ENCODE measurements around the gene NCOA4.
A peak's percentile ranks its signal among the peaks of the same experiment; 100 is the strongest.
"Not testable (repeated sequence)": the region's sequence is repeated elsewhere in the genome, so short reads cannot be mapped to it uniquely, and the experiment has no call there.

The NCOA4 gene

DNA sequence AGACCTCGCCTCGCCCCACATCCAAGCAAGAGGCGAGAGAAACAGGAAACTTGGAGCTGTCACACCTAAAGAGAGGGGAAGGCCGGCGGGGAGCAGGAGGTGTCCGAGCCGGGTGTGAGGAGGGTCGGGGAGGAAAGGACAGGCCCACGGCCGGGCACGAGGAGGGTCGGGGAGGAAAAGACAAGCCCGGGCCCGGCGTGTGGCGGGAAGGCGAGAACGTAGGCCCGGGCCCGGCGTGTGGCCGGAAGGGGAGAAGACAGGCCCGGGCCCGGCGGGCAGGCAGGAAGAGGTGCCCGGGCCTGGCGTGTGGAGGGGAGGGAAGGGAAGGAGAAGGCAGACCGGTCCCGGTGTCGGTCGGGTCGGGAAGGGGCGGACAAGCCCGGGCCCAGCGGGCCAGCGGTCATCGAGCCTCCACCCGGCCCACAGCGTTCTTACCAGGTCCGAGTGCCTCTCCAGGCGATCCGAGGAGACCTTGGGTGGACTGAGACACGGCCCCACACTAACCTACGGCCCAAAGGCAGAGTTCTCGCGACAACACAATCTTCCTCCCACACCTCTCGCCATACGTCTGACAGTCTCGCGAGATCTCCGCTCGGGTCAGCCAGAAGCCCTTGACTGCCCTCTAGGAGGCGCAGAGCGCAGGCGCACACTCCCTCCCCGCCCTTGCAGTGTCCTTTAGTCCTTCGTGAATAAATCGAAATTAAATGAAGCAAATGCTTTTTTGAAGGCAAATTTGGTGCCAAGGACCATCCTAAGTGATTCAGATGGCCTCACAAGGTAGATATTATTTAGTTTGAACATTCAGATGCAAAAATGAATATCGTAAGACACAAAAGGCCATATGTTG lies at the start of gene NCOA4:
Gene NCOA4, minus strand, starts transcription at position 533 of the 847 bp plus-strand sequence. CDS start 13,943 bp downstream, outside the sequence.
- peak; percentile 96 for DNase-seq

DNA sequence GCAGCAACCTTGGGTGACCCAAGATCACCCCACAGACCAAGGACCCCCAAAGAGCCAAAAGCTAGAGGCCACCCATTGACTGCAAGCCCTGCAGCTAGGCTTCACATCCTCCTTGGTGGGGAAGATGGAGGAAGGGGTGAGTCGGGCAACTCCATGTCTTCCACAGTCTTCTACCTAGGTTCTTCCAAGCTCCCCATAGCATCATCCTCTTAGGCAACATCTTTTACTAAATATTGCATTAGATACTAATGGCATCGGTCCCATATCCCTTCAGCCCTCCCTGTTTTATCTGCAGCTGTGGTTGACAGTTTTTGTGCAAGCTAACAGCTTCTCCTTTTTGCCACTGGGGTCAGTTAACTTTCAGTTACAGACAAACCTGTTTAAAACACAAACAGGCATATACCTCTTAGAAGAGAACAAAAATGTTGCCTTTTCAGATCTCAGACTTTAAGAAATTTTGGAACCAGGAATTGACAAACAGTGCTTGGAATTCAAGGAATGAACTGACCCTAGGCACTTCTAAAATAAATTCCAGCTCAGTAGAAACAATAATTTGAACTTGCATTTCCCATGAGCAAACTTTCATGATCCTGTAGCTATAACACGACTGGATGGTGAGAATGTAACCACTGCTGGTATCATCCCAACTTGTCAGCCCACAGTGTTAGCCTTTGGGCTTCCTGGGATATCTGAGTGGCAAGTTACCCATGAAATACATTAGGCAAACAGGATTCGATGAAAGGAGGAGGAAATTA lies 49.6 kb upstream of the NCOA4 start:
- DNase-seq: no peak

DNA sequence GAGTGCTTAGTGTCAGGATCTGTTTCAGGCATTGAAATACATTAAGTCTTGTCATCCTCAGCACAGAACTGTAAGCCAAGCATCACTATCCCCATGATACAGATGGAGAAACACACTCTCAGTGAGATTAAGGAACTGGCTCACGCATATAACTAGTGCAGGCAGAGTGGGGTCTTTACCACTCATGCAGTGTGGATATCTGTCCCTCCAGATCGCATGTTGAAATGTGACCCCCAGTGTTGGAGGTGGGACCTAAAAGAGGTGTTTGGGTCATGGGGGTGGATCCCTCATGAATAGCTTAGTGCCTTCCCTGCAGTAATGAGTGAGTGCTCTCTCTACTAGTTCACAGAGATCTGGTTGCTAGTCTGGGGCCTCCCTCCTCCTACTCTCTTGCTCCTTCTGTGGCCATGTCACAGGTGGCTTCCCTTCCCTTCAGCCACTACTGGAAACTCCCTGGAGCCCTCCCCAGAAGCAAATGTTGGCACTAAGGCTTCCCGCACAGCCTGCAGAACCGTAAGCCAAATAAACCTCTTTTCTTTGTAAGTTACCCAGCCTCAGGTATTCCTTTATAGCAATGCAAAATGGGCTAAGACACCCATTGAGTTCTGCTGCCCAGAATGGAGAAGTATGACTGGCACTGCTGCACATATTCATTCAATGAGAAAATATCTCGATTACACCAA lies 47.4 kb upstream of the NCOA4 start:
- DNase-seq: no peak

DNA sequence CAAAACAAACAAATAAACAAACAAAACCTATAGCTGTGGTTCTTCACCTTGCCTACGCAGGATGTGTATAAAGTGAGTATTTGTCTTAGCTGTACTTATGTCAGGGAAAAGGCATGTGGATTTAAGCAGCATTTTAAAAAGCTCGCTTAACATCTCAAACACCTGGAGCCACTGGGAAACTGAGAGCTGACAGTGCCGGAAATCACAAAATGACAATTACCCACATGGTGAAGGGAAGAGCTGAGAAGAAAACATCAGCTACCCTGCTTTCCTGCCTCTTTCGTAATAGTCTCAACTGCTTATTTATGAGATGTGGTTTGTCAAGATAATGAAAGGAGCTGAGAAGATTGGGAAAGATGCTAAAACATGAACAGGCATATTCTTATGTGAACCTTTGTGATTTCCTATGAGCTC lies 46.7 kb upstream of the NCOA4 start:
- no peak for DNase-seq

DNA sequence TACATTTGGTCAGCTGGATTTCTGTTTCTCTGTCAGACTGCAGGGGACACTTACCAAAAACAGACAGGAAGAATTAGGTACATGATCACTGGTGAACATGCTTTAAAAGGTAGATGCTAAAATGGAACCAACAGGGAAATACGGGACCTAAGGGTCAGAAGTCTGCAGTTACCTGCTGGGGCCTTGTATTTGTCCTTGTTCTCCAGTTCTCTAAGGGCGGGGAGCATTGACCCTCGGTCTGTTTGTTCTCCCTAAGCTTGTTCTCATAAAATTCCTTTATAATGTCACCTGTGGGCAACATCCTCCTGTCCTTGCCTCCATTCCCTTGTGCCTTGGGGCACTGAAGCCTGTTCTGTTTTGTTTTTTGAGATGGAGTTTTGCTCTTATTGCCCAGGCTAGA lies 45.4 kb upstream of the NCOA4 start:
- DNase-seq: no peak

DNA sequence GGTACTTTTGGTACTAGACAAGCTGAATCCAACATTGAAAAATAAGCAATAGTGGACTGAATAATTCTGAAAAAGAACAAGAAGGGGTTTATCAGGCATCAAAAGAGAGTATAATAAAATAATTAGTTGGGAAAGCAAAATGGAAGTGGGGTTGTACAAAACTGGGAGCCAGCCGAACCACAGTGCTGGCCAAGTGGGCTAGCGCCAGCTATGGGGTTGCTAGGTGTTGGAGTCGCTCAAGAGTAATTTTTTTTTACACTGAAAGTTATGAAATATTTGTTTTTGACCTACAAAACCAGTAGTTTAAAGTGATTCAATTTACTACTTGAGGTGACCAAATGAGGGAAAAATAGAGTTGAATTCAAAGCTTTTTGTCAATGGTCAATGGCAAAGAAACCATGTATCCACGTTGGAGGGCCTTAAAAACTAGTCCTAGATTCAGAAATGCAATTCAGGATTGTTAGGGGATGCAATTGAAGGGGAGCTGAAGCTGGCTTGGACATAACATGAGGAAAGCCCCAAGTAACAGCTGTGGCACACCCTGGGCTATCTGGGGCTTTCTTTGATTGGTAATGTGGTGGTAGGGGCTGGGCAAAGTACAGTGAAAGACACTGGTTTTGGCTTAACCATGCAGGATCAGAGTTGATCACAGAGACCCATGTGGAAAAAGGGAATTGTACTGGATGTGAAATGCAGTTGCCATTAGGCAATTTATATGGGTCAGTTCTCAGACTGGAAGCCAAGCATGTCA lies 43.9 kb upstream of the NCOA4 start:
- DNase-seq: no peak

DNA sequence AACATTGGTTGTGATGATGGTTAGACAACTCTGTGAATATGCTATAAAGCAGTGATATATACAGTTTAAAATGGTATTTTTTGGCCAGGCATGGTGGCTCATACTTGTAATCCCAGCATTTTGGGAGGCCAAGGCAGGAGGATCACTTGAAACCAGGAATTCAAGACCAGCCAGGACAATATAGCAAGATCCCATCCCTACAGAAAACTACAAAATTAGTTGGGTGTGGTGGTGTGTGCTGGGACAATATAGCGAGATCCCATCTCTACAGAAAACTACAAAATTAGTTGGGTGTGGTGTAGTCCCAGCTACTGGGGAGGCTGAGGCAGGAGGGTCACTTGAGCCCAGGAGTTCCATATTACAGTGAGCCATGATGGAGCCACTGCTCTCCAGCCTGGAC lies 43.1 kb upstream of the NCOA4 start:
- DNase-seq: no peak

DNA sequence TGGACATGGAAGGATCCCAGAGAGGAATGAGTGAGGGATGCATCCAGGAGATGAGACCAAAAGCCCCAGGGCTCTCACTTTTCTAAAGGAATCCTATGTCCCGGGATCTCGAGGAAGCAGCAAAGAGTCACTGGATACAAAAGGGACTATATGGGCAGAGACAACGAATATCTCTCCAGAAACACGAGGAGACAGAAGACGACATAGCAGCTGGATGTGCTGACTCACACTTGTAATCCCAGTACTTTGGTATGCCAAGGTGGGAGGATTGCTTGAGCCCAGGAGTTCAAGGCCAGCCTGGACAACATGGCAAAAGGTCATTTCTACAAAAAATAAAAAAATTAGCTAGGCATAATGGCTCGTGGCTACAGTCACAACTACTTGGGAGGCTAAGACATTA lies 40.3 kb upstream of the NCOA4 start:
- DNase-seq: no peak

DNA sequence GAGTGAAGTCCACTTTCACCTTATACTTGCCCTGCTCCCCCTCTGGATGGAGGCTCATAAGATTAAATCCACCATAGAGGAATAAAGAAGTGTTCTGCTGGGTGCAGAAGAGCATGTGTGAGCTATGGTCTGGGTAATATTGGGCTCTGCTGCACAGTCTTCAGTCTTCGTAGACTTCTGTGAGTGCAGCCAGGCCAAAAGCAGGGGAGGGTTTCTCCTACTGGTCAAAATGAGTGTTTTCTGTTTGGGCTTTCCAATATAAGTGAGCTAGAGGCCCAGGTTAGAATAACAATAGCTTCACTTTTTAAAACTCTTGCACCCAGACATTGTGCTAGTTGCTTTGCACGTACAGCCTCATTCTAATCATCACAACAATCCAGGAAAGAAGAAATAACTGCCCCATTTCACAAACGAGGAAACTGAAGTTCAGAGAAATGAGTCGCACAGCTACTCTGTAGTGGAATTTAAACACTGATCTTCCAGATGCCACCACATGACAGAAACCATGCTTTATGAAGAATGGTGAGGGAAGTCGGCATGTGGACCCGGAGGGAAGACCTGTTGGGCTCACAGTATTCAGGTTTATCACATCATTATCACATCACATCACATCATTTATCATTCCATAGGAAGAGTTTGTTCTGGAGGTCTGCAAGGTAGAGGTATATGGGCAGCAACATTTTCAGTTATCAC lies 39.5 kb upstream of the NCOA4 start:
- no peak for DNase-seq

DNA sequence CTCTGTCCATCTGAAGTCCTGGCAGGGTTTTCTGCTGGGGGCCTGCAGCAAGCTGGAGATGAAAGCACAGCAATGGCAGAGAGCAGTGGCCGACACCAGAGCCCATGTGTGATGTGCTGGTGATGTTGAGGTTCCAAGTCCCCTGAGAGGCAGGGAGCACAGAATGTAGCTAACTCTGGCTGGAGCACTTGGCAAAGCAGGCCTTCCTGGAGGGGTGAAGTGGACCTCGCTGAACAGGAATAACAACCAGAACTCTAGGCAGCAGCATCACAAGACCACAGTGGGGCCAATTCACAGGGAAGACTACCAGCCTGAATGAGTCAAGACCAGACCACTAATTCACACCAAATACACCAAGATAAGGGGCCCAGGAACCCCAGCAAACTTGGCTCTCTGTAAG lies 38.5 kb upstream of the NCOA4 start:
- DNase-seq: no peak

DNA sequence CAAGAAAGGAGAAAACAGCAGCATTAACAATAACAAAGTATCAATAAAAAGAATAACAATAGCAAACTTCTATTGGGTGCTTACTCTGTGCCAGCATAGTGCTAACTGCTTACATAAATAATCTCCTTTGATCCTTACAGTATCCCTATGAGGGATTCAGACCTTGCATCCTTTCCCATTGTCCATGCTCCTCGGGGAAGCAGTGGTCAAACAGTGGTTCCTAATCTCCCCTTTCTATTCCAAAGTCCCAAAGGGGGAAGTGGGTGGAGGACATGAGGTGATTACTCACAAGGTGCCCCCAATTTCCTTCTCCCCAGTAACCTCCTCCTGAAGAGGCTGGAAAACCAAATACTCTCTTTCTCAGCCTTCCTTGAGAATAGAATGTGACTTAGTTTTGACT lies 37.7 kb upstream of the NCOA4 start:
- no peak for DNase-seq

DNA sequence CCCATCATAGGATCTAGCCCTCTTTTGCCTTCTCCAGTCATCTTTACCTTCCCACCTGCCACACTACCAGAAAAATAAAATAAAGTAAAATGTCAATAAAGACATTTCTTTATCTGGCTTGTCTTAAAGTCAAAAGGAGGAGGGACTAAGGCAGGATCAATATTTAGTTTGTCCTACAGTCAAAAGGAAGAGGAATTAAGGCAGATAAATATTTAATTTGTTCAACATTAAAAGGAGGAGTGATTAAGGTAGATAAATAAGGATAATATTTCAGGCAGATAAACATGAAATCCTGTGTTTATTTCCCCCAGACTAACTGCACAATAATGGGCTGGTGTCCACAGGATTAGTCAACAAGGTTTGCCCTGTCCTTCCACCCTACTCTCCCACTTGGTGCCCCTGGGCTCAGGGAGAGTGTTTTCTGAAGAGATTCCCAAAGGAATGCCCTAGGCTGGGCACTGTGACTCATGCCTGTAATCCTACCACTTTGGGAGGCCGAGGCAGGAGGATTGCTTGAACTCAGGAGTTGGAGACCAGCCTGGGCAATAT lies 33.9 kb upstream of the NCOA4 start:
- DNase-seq: no peak

DNA sequence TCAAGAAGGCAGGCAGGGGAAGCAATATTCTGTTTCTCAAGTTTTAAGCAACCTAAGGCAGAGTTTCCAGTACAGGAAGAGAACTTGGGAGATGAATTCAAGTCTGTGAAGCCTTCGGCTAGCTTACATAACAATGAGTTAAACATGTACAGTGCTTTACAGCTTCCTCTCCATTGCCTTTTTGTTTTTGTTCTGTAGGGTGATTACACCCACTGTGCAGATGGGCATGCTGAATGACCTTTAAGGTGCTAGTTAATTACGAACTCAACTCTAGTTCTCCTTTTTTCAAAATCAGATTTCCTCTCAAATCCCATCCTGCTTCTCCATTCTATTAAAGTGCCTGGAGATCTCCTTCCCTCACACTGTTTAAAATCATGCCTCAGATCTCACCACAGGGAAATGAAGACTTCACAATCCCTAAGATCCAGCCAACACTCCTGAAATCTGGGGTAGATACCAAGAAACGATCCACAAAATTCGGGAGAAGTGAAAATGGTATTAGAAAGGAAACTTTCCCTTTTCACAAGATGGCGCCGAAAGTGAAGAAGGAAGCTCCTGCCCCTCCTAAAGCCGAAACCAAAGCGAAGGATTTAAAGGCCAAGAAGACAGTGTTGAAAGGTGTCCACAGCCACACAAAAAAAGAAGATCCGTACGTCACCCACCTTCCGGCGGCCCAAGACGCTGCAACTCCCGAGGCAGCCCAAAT lies 32.5 kb upstream of the NCOA4 start:
- DNase-seq: no peak

DNA sequence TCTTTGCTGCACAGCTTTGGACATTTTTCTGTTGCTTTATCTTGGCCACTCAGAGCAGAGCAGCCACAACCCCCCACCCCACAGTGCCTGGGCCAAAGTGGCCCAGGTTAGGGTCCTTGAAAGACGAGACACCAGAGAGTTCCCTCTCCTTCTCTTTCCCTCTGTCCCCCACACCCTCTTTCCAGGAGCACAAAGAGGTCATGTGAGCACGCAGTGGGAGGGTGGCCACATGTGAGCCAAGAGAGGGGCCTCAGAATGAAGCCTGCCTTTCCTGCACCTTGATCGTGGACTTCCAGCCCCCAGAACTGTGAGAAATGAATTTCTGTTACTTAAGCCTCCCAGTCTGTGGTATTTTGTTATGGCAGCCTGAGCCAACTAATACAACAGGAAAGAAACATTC lies 30.3 kb upstream of the NCOA4 start:
- no peak for DNase-seq

DNA sequence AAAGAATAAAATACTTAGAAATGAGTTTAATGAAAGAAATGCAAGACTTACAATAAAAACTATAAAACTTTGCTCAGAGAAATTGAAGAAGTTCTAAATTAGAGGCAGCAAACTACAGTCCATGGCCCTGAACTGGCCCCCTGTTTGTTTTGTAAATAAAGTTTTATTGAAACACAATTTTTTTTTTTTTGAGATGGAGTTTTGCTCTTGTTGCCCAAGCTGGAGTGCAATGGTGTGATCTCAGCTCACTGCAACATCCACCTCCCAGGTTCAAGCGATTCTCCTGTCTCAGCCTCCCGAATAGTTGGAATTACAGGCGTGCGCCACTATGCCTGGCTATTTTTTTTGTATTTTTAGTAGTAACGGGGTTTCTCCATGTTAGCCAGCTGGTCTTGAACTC lies 27.5 kb upstream of the NCOA4 start:
- not testable (repeated sequence) for DNase-seq

DNA sequence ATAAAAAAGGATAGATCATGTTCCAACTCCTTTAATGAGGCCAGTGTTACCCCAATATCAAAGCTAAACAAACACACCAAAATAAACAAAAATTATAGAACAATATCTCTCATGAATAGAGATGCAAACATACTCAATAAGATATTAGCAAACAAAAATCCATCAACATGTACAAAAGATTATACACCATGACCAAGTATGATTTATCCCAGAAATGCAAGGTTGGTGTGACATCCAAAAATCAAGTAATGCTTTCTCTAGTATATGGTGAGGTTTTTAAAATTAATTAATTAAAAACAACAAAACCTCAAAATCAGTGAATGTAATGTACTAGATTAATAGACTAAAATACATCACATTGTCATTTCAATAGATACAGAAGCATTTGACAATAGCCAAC lies 26.6 kb upstream of the NCOA4 start:
- DNase-seq: no peak

DNA sequence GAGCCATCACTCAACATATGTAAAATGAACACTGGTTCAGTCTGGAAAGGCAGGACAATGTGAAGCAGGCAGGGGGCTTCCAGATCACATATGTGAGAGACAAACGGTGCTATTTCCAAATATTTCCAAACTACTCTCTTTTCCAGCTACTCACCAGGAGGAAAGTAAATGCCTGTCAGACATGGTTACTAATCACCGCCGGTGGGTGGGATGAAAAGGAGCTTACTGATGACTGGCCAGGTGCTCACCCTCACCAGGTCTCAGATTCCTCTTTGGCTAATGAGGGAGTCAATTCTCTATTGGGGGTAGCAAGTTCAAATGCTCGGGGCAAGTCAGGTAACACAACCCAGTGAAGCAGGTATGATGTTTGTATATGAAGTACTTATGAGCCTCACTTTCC lies 25.3 kb upstream of the NCOA4 start:
- DNase-seq: no peak

DNA sequence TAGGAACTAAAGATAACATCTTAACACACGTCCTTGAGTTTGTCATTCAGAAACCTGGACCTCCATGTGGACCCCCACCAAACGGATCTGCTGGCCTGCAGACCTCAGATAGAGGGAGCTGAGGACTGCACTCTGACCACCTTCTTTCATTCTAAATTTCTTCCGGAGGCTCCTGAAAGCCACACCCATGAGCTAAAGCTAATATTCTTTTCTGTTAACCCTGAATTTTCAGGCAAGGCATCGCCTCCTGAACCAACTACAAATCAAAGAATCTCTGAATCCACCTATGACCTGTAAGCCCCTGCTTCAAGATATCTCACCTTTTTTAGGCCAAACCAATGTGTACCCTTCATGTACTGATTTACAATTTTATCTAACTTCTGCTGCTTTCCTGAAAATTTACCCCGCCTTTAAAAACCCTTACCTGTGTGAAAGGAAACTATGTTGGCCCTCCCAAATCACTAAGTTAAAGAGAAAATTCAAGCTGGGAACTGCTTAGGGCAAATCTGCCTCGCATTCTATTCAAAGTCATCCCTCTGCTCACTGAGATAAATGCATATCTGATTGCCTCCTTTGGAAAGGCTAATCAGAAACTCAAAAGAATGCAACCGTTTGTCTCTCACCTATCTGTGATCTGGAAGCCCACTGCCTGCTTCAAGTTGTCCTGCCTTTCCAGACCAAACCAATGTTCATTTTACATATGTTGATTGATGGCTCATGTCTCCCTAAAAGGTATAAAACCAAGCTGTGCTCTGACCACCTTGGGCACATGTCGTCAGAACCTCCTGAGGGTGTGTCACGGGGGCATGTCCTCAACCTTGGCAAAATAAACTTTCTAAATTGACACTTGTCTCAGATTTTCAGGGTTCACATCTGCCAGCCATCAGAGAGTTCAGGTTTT lies 23.4 kb upstream of the NCOA4 start:
- no peak for DNase-seq

DNA sequence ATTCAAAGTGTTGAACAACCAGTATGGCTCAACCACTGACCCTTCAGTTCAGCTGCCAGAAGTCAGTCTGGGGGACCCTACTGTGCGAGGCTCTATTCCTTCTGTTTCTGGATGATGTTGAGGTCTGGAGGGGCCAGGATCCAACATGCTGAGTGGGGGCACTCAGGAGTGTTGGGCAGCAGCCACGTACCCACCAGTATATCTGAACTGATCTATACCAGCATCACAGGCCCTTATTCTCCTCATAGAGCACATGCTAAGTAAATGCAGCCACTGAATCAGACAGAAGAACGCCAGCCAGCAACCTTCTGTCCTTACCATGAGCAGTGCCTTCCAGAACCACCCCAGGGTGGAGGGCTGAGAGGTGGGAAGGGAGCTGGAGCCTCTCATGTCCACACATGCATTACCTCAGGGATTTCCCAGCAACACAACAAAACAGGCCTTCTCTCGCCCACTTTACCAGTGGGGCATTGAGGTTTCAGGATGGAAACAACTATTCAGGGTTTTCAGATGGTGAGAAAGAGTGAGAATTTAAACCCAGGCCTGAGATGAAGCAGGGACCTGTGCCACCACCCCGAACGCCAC lies 22.5 kb upstream of the NCOA4 start:
- no peak for DNase-seq
